HEK293 (cell line): ENCODE data around the gene LMF1.

Experiments
- CTCF ChIP-seq: fragments of 450-650 bp; formaldehyde crosslinking; IDR thresholded peaks from 2 replicates; pipeline ENCODE4 v1.5.1; 2016; ENCODE audit warnings: missing biosample characterization, missing genetic modification characterization
- HOXC10 ChIP-seq: sonication (generic); formaldehyde crosslinking; IDR thresholded peaks from 2 replicates; pipeline ENCODE4 v1.8.1; 2023; ENCODE audit warnings: mild to moderate bottlenecking, missing genetic modification reagents
- YY2 ChIP-seq: fragments of 450-650 bp; formaldehyde crosslinking; IDR thresholded peaks from 2 replicates; pipeline ENCODE4 v1.5.1; 2016; ENCODE audit warnings: missing biosample characterization, missing genetic modification characterization
- ZBTB11 ChIP-seq: fragments of 450-650 bp; formaldehyde crosslinking; conservative IDR thresholded peaks from 2 replicates; pipeline ENCODE4 v1.5.1; 2016; ENCODE audit warnings: low read depth, missing biosample characterization, missing genetic modification characterization
- ZNF510 ChIP-seq: fragments of 450-650 bp; formaldehyde crosslinking; IDR thresholded peaks from 2 replicates; pipeline ENCODE4 v1.5.1; 2018; ENCODE audit warnings: mild to moderate bottlenecking, missing genetic modification characterization, missing biosample characterization; ENCODE audit not compliant: insufficient replicate concordance
- ZNF513 ChIP-seq: fragments of 450-650 bp; IDR thresholded peaks from 2 replicates; pipeline ENCODE4 v1.5.1; 2018; ENCODE audit warnings: missing biosample characterization, missing genetic modification characterization
- ZNF518A ChIP-seq: fragments of 450-650 bp; formaldehyde crosslinking; conservative IDR thresholded peaks from 2 replicates; pipeline ENCODE4 v1.5.1; 2016; ENCODE audit warnings: low read depth, missing biosample characterization, missing genetic modification characterization

- TF ChIP-seq CTCF (tag by site-specific recombination) (peak; percentile 47; the same call in 1 of the 2 replicates), YY2 (tag by site-specific recombination) (no peak), HOXC10 (no peak), ZNF513 (tag by site-specific recombination) (no peak), ZNF510 (tag by site-specific recombination) (no peak), ZBTB11 (tag by site-specific recombination) (no peak), ZNF518A (tag by site-specific recombination) (no peak)
Observed at GRCh38 chr16:813204-813915, 157.4 kb downstream of the LMF1 start.
